HEK293 (cell line): Measurements from ENCODE around the gene IL11.

Experiments
- CTCF ChIA-PET: fragments of 350-600 bp; formaldehyde crosslinking; extraction: SDS; loops from one replicate; lab custom pipeline; 2021; ENCODE audit warnings: antibody characterized with exemption; lab: Yijun Ruan, JAX
- POLR2A ChIA-PET: fragments of 300-600 bp; formaldehyde crosslinking; extraction: SDS; loops from one replicate; lab custom pipeline; 2020; ENCODE audit warnings: antibody characterized with exemption, inconsistent platforms; lab: Yijun Ruan, JAX
- H3K27ac ChIP-seq: fragments of 200-500 bp; sonication (Bioruptor generic); 2 replicates; pipeline ENCODE4 v1.5.1; 2014; ENCODE audit warnings: low read depth, low read length, control low read depth, inconsistent platforms; ENCODE audit errors: extremely low read depth
- H3K36me3 ChIP-seq, 2 experiments: fragments of 200-500 bp in 1 of 2; sonication (Bioruptor generic) in 1 of 2; 1 replicate in 1 of 2; 2 replicates in 1 of 2; pipeline ENCODE4 v1.5.1; 2014 to 2017; ENCODE audit warnings: inconsistent platforms in 2 of 2, low read length in 2 of 2; ENCODE audit not compliant: control insufficient read depth in 2 of 2, insufficient read depth in 1 of 2
- H3K4me1 ChIP-seq: fragments of 200-500 bp; sonication (Bioruptor generic); 2 replicates; pipeline ENCODE4 v1.5.1; 2014; ENCODE audit warnings: mild to moderate bottlenecking, low read length, inconsistent platforms; ENCODE audit not compliant: control insufficient read depth, insufficient read depth
- H3K4me3 ChIP-seq: 2 replicates; pipeline ENCODE4 v1.5.1; 2011; ENCODE audit warnings: low read depth, mild to moderate bottlenecking, control low read depth, low read length, moderate library complexity
- H3K9me3 ChIP-seq: fragments of 200-500 bp; sonication (Bioruptor generic); 2 replicates; pipeline ENCODE4 v1.5.1; 2014; ENCODE audit warnings: low read depth, low read length, inconsistent platforms; ENCODE audit not compliant: control insufficient read depth, insufficient read depth
- GLIS1 ChIP-seq: fragments of 450-650 bp; formaldehyde crosslinking; IDR thresholded peaks from 2 replicates; pipeline ENCODE4 v1.5.1; 2016; ENCODE audit warnings: missing biosample characterization, missing genetic modification characterization
- GLIS2 ChIP-seq: fragments of 450-650 bp; formaldehyde crosslinking; IDR thresholded peaks from 2 replicates; pipeline ENCODE4 v1.5.1; 2016; ENCODE audit warnings: missing biosample characterization, missing genetic modification characterization
- MEIS1 ChIP-seq: sonication (generic); formaldehyde crosslinking; IDR thresholded peaks from 2 replicates; pipeline ENCODE4 v1.8.1; 2022; ENCODE audit warnings: missing genetic modification reagents, mild to moderate bottlenecking, borderline replicate concordance
- PATZ1 ChIP-seq: fragments of 450-650 bp; formaldehyde crosslinking; IDR thresholded peaks from 2 replicates; pipeline ENCODE4 v1.5.1; 2016; ENCODE audit warnings: missing biosample characterization, missing genetic modification characterization
- PRDM1 ChIP-seq: fragments of 450-650 bp; formaldehyde crosslinking; IDR thresholded peaks from 2 replicates; pipeline ENCODE4; 2016; ENCODE audit warnings: missing biosample characterization, missing genetic modification characterization
- PRDM10 ChIP-seq: fragments of 450-650 bp; formaldehyde crosslinking; IDR thresholded peaks from 2 replicates; pipeline ENCODE4 v1.5.1; 2016; ENCODE audit warnings: missing biosample characterization, missing genetic modification characterization
- SCRT2 ChIP-seq: fragments of 450-650 bp; formaldehyde crosslinking; IDR thresholded peaks from 2 replicates; pipeline ENCODE4 v1.5.1; 2016; ENCODE audit warnings: missing biosample characterization, missing genetic modification characterization
- ZFP3 ChIP-seq: fragments of 450-650 bp; formaldehyde crosslinking; IDR thresholded peaks from 2 replicates; pipeline ENCODE4 v1.5.1; 2016; ENCODE audit warnings: low read depth, missing biosample characterization, missing genetic modification characterization
- ZFP41 ChIP-seq: fragments of 450-650 bp; formaldehyde crosslinking; IDR thresholded peaks from 2 replicates; pipeline ENCODE4 v1.5.1; 2016; ENCODE audit warnings: missing biosample characterization, missing genetic modification characterization, borderline replicate concordance
- ZNF114 ChIP-seq: fragments of 450-650 bp; formaldehyde crosslinking; IDR thresholded peaks from 2 replicates; pipeline ENCODE4 v1.5.0; 2017; ENCODE audit warnings: missing biosample characterization, missing genetic modification characterization
- ZNF221 ChIP-seq: fragments of 450-650 bp; formaldehyde crosslinking; IDR thresholded peaks from 2 replicates; pipeline ENCODE4 v1.5.1; 2017; ENCODE audit warnings: missing biosample characterization, missing genetic modification characterization, borderline replicate concordance
- ZNF274 ChIP-seq, 2 experiments: fragments of 200-500 bp in 1 of 2; fragments of 450-650 bp in 1 of 2; sonication (Bioruptor generic) in 1 of 2; formaldehyde crosslinking in 1 of 2; IDR thresholded peaks; 2 replicates each; pipeline versions ENCODE4 v1.5.1 to v1.6.1; 2014 to 2016; ENCODE audit warnings: borderline replicate concordance in 1 of 2, inconsistent platforms in 1 of 2, low read length in 1 of 2, missing biosample characterization in 1 of 2, missing genetic modification characterization in 1 of 2
- ZNF292 ChIP-seq: fragments of 450-650 bp; formaldehyde crosslinking; IDR thresholded peaks from 2 replicates; pipeline ENCODE4 v1.5.1; 2016; ENCODE audit warnings: low read depth, missing biosample characterization, missing genetic modification characterization, borderline replicate concordance
- ZNF302 ChIP-seq: fragments of 450-650 bp; formaldehyde crosslinking; IDR thresholded peaks from 2 replicates; pipeline ENCODE4 v1.5.1; 2016; ENCODE audit warnings: missing biosample characterization, missing genetic modification characterization, low read depth
- ZNF394 ChIP-seq: fragments of 450-650 bp; formaldehyde crosslinking; IDR thresholded peaks from 2 replicates; pipeline ENCODE4 v1.5.1; 2016; ENCODE audit warnings: missing biosample characterization, missing genetic modification characterization, mild to moderate bottlenecking, moderate library complexity, borderline replicate concordance
- ZNF449 ChIP-seq: fragments of 450-650 bp; formaldehyde crosslinking; IDR thresholded peaks from 2 replicates; pipeline ENCODE4 v1.5.1; 2017; ENCODE audit warnings: missing biosample characterization, mild to moderate bottlenecking, missing genetic modification characterization, moderate library complexity
- ZNF488 ChIP-seq: fragments of 450-650 bp; formaldehyde crosslinking; IDR thresholded peaks from 2 replicates; pipeline ENCODE4 v1.5.1; 2016; ENCODE audit warnings: missing biosample characterization, missing genetic modification characterization
- ZNF560 ChIP-seq: fragments of 450-650 bp; formaldehyde crosslinking; IDR thresholded peaks from 2 replicates; pipeline ENCODE4 v1.5.1; 2017; ENCODE audit warnings: missing biosample characterization, missing genetic modification characterization, borderline replicate concordance
- ZNF629 ChIP-seq: fragments of 450-650 bp; formaldehyde crosslinking; IDR thresholded peaks from 2 replicates; pipeline ENCODE4 v1.5.1; 2017; ENCODE audit warnings: missing biosample characterization, missing genetic modification characterization
- ZNF658 ChIP-seq: fragments of 450-650 bp; formaldehyde crosslinking; IDR thresholded peaks from 2 replicates; pipeline ENCODE4; 2016; ENCODE audit warnings: missing biosample characterization, missing genetic modification characterization
- ZNF747 ChIP-seq: fragments of 450-650 bp; formaldehyde crosslinking; IDR thresholded peaks from 2 replicates; pipeline ENCODE4 v1.5.1; 2016; ENCODE audit warnings: missing biosample characterization, missing genetic modification characterization
- ZSCAN18 ChIP-seq: fragments of 450-650 bp; formaldehyde crosslinking; IDR thresholded peaks from 2 replicates; pipeline ENCODE4 v1.5.1; 2016; ENCODE audit warnings: missing biosample characterization, missing genetic modification characterization
- ZXDB ChIP-seq: fragments of 450-650 bp; formaldehyde crosslinking; IDR thresholded peaks from 2 replicates; pipeline ENCODE4 v1.5.1; 2016; ENCODE audit warnings: missing biosample characterization, missing genetic modification characterization

IL11 gene

GRCh38 chr19:55368106-55368505 is 2.2 kb downstream of the IL11 start:
- POLR2A ChIA-PET: interaction anchor here (0.6 to 2.8 kb wide), 7 partner anchors 20 to 40 kb away, joined by 3 to 20 read pairs (median 4); partner anchors contain the start of genes KMT5C and UBE2S
- no peak overlapping the region for H3K4me3 ChIP-seq
- H3K9me3 ChIP-seq: no peaks in the 10 kb centered on the region
- TF ChIP-seq ZXDB (tag by site-specific recombination) (no peak), ZNF560 (no peak), ZNF747 (tag by site-specific recombination) (no peak), SCRT2 (peak; percentile 35; the same call in 1 of the 2 replicates)
- no peak overlapping the region for H3K27ac ChIP-seq
- CTCF ChIA-PET: interaction anchor here (0.8 to 1.6 kb wide), 3 partner anchors 20 to 61 kb away, joined by 3 to 5 read pairs (median 3); partner anchors contain the start of gene KMT5C
- H3K4me1 ChIP-seq: peaks cover 5% of the 10 kb centered on the region; the same call in 1 of the 2 replicates
- no peaks in the 10 kb centered on the region for H3K36me3 ChIP-seq

GRCh38 chr19:55366790-55367189 is 3.5 kb downstream of the IL11 start:
- Histone ChIP-seq H3K27ac (no peak overlapping the region), H3K36me3 (no peaks in the 10 kb centered on the region), H3K4me1 (peaks cover 5% of the 10 kb centered on the region; the same call in 1 of the 2 replicates), H3K9me3 (no peaks in the 10 kb centered on the region), H3K4me3 (no peak overlapping the region)
- CTCF ChIA-PET: interaction anchor here (1.2 kb wide), 1 partner anchor 65 kb away, joined by 5 read pairs; no protein-coding TSS in a partner anchor
- TF ChIP-seq PRDM1 (tag by site-specific recombination) (no peak), ZNF629 (tag by site-specific recombination) (no peak), MEIS1 (CRISPR knock-in tag) (no peak), ZFP41 (tag by site-specific recombination) (no peak), ZNF302 (tag by site-specific recombination) (no peak), ZFP3 (tag by site-specific recombination) (no peak), ZNF274 (IDR thresholded peaks at IDR 0.05; ENCODE audit: low read length) (no peak), ZNF274 (tag by site-specific recombination; IDR thresholded peaks at IDR 0.05; ENCODE audit: borderline replicate concordance) (no peak), PATZ1 (tag by site-specific recombination) (no peak), ZNF114 (tag by site-specific recombination) (no peak), ZNF394 (tag by site-specific recombination) (no peak), ZNF488 (no peak), ZNF292 (tag by site-specific recombination) (no peak), GLIS1 (no peak), ZNF658 (tag by site-specific recombination) (no peak), ZNF449 (tag by site-specific recombination) (no peak), ZNF221 (no peak), GLIS2 (no peak), ZSCAN18 (no peak), PRDM10 (tag by site-specific recombination) (no peak)
- POLR2A ChIA-PET: interaction anchor here (0.9 to 1.3 kb wide), 2 partner anchors 16 to 27 kb away, joined by 3 to 5 read pairs; partner anchors contain the start of gene KMT5C
